Lower lobe of right lung (tissue), 2 donors: ENCODE data around the gene ITPRID2. TPM values are rescaled to one million over a fixed set of nuclear protein-coding genes. Genes with fewer than 3 reads are reported as not detected.

Source experiments
- ATAC-seq, 2 donors: fragments of 200-7000 bp; cut with Tn5 transposase; one replicate each; pipeline ENCODE4 v1.9.1; 2020 to 2022; ENCODE audit warnings: mild to moderate bottlenecking in 2 of 2, moderate library complexity in 2 of 2
- DNase-seq: peaks from one replicate; pipeline ENCODE4 v3.0.0-alpha.2; 2020
- H3K27ac ChIP-seq: fragments of 200-600 bp; one replicate; pipeline ENCODE4 v1.8.0; 2022
- H3K27me3 ChIP-seq: fragments of 200-600 bp; one replicate; pipeline ENCODE4 v1.8.0; 2022; ENCODE audit warnings: low read depth
- H3K36me3 ChIP-seq: fragments of 200-600 bp; one replicate; pipeline ENCODE4 v1.8.0; 2022; ENCODE audit warnings: mild to moderate bottlenecking
- H3K4me1 ChIP-seq: fragments of 200-600 bp; one replicate; pipeline ENCODE4 v1.8.0; 2022
- H3K4me3 ChIP-seq: fragments of 200-600 bp; one replicate; pipeline ENCODE4 v1.8.0; 2022; ENCODE audit warnings: mild to moderate bottlenecking
- H3K9me3 ChIP-seq: fragments of 200-600 bp; one replicate; pipeline ENCODE4 v1.8.0; 2022
- CTCF ChIP-seq: fragments of 200-600 bp; IDR thresholded peaks from one replicate; pipeline ENCODE4 v1.8.0; 2022; ENCODE audit warnings: antibody characterized with exemption, mild to moderate bottlenecking
- intact Hi-C: fragments of 100-400 bp; cut with DNase I; formaldehyde crosslinking; loops from one replicate; pipeline ENCODE4 v1.11.0; 2022
- total RNA-seq: library from RNA; stranded (reverse); fragmentation: NEBNext Ultra II Directional; extraction: Animal tissue kit (Norgen Biotek cat#: 25700); gene quantifications from one replicate; pipeline ENCODE4 v1.2.1, GENCODE V29; 2021
- donor health status: DM: no; HTN: yes; CAD: no; lungs with severe emphysema.

ITPRID2 gene
- total RNA-seq, 1 donor from 2014 or later = 190 TPM

- TF ChIP-seq CTCF = no peak
- no peaks in the 10 kb centered on the region for H3K4me1 ChIP-seq
- no peaks in the 10 kb centered on the region for H3K27me3 ChIP-seq
- no peaks in the 10 kb centered on the region for H3K9me3 ChIP-seq
- H3K36me3 ChIP-seq = no peaks in the 10 kb centered on the region
- no peak overlapping the region for H3K27ac ChIP-seq
- ATAC-seq (no peak), DNase-seq (no peak)
- no peak overlapping the region for H3K4me3 ChIP-seq
- intact Hi-C loops = no loop called here
Observed at GRCh38 chr2:181879295-181879694, 12.2 kb upstream of the ITPRID2 start.

GRCh38 chr2:181882246-181883020 is 9.1 kb upstream of the ITPRID2 start:
- ATAC-seq = no peak
- no peaks in the 10 kb centered on the region for H3K36me3 ChIP-seq
- intact Hi-C loops = no loop called here
- H3K27ac ChIP-seq = no peak overlapping the region
- H3K4me1 ChIP-seq = no peaks in the 10 kb centered on the region
- TF ChIP-seq CTCF = no peak
- H3K9me3 ChIP-seq = no peaks in the 10 kb centered on the region
- no peak overlapping the region for H3K4me3 ChIP-seq
- H3K27me3 ChIP-seq = no peaks in the 10 kb centered on the region
- no peak for DNase-seq

- H3K4me1 ChIP-seq = no peaks in the 10 kb centered on the region
Observed at GRCh38 chr2:181884601-181885000, 6.9 kb upstream of the ITPRID2 start.

GRCh38 chr2:181885096-181885495 is 6.4 kb upstream of the ITPRID2 start:
- intact Hi-C loops = no loop called here
- no peak for TF ChIP-seq CTCF
- no peak for ATAC-seq

More at GRCh38 chr2:181884601-181885000, 6.9 kb upstream of the ITPRID2 start:
- Histone ChIP-seq H3K9me3 (no peaks in the 10 kb centered on the region), H3K27me3 (no peaks in the 10 kb centered on the region), H3K4me3 (no peak overlapping the region), H3K36me3 (no peaks in the 10 kb centered on the region), H3K27ac (no peak overlapping the region)
- intact Hi-C loops = no loop called here
- DNase-seq (no peak), ATAC-seq (no peak)
- TF ChIP-seq CTCF = no peak

GRCh38 chr2:181886192-181886591 is 5.3 kb upstream of the ITPRID2 start:
- DNase-seq (no peak), ATAC-seq (peak in 1 of 2 donors; percentile 40)
- Histone ChIP-seq H3K36me3 (no peaks in the 10 kb centered on the region), H3K9me3 (no peaks in the 10 kb centered on the region), H3K4me3 (no peak overlapping the region), H3K27ac (no peak overlapping the region), H3K27me3 (no peaks in the 10 kb centered on the region), H3K4me1 (no peaks in the 10 kb centered on the region)
- intact Hi-C loops = no loop called here
- no peak for TF ChIP-seq CTCF

More at GRCh38 chr2:181885096-181885495, 6.4 kb upstream of the ITPRID2 start:
- H3K36me3 ChIP-seq = no peaks in the 10 kb centered on the region
- H3K9me3 ChIP-seq = no peaks in the 10 kb centered on the region
- H3K4me1 ChIP-seq = no peaks in the 10 kb centered on the region
- no peak for DNase-seq
- H3K4me3 ChIP-seq = no peak overlapping the region
- H3K27ac ChIP-seq = no peak overlapping the region
- no peaks in the 10 kb centered on the region for H3K27me3 ChIP-seq
